Breast epithelium (tissue), 3 donors: ENCODE measurements around the gene TSC22D3.
"Not testable (repeated sequence)": the region's sequence is repeated elsewhere in the genome, so short reads cannot be mapped to it uniquely, and the experiment has no call there.

Experiments
- POLR2AphosphoS5 ChIP-seq, 3 donors: sonication (generic); formaldehyde crosslinking; IDR thresholded peaks; one replicate each; pipeline ENCODE4 v1.6.1; 2017; ENCODE audit warnings: antibody characterized with exemption in 3 of 3
- TF ChIP-seq, protein P1 (sequence below), 3 donors: fragments of 450-650 bp; IDR thresholded peaks; one replicate each; pipeline ENCODE4 v1.5.1; 2016 to 2017; ENCODE audit warnings: antibody characterized with exemption in 3 of 3, mild to moderate bottlenecking in 3 of 3, moderate library complexity in 3 of 3

DNA sequence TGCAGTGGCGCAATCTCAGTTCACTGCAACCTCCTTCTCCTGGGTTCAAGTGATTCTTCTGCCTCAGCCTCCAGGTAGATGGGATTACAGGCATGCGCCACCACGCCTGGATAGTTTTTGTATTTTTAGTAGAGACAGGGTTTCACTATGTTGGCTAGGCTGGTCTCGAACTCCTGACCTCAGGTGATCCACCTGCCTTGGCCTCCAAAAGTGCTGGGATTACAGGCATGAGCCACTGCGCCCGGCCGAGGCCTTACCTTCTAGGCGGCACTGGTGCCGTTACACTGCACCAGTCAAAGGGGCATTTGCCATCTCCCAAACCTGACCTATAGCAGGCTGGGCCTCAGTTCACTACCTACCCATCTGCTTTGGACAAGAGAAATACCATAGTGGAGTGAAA lies 90.0 kb downstream of the TSC22D3 start:
- TF ChIP-seq, protein P1, sequence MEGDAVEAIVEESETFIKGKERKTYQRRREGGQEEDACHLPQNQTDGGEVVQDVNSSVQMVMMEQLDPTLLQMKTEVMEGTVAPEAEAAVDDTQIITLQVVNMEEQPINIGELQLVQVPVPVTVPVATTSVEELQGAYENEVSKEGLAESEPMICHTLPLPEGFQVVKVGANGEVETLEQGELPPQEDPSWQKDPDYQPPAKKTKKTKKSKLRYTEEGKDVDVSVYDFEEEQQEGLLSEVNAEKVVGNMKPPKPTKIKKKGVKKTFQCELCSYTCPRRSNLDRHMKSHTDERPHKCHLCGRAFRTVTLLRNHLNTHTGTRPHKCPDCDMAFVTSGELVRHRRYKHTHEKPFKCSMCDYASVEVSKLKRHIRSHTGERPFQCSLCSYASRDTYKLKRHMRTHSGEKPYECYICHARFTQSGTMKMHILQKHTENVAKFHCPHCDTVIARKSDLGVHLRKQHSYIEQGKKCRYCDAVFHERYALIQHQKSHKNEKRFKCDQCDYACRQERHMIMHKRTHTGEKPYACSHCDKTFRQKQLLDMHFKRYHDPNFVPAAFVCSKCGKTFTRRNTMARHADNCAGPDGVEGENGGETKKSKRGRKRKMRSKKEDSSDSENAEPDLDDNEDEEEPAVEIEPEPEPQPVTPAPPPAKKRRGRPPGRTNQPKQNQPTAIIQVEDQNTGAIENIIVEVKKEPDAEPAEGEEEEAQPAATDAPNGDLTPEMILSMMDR (IDR thresholded peaks at IDR 0.05): not testable (repeated sequence)
- TF ChIP-seq POLR2AphosphoS5 (IDR thresholded peaks at IDR 0.05): not testable (repeated sequence)
